HG03039 (cell line): ENCODE data around the gene PROP1.
"Not testable (repeated sequence)": the region's sequence is repeated elsewhere in the genome, so short reads cannot be mapped to it uniquely, and the experiment has no call there.

Experiments used
- ATAC-seq: cut with Tn5 transposase; IDR thresholded peaks from one replicate; pipeline ENCODE4 v1.9.1; 2021; ENCODE audit warnings: mild to moderate bottlenecking, moderate library complexity; ENCODE audit not compliant: unreplicated experiment

The PROP1 gene

DNA sequence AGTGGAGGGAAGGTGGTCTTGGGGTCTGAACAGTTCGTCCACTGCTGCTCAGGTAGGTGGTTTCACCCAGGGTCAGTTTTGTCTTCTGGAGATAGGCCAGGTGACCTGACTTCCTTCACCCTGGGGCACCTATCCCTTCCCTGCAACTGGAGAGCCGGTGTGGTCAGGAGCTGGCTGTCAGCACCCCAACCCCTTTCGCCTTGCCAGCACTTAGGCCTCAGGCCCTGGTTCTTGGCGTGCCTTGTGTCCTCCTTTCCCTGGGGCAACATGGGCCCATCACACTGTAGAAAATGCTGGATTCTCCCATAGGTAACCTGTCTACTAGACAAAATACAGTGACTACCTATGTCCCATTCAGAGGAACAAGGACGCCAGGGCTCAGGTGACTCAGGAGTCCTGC lies 13.1 kb downstream of the PROP1 start:
- no peak for ATAC-seq

GRCh38 chr5:177982072-177982727 lies 13.8 kb downstream of the PROP1 start:
- no peak for ATAC-seq

- ATAC-seq: no peak
Observed at GRCh38 chr5:177981296-177982071, 14.6 kb downstream of the PROP1 start.

GRCh38 chr5:177980743-177981151 lies 15.3 kb downstream of the PROP1 start:
- ATAC-seq: no peak

DNA sequence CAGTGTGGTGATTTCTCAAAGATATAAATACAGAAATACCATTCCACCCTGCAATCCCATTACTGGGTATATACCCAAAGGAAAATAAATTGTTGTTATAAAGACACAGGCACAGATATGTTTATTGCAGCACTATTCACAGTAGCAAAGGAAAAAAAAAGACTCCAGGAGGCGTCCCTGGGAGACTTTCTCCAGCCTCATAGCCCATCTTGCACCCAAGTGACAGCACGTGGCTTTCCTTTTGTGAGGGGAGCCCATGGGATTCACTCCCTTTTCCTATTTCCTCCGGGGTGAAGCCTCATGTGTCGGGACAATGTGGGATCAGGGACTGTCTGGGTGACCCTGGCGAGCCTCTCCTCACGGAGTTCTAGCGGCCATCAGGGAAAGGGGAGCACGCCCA lies 18.4 kb downstream of the PROP1 start:
- ATAC-seq: not testable (repeated sequence)

GRCh38 chr5:177973066-177973635 lies 22.9 kb downstream of the PROP1 start:
- no peak for ATAC-seq

DNA sequence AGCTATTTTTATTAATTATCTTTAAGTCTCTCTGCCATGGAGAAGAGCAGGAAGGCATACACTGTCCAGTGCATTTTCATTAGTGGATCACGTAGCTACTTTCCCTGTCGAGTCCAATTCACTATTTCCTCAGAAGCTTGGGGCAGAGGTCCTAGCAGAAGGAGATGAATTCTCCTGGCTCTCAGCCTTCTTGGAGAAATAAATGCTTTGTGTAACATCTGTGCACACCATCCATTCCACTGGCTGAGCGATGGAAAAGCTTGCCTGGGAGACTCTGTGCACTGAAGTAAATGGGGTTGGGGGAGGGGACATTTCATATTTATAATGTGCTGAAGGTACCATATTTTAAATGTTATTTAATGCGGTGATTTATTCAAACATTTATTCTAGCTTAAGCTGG lies 23.4 kb downstream of the PROP1 start:
- no peak for ATAC-seq

- not testable (repeated sequence) for ATAC-seq
Observed at GRCh38 chr5:177972014-177972413, 24.0 kb downstream of the PROP1 start.

GRCh38 chr5:177968661-177969211 lies 27.3 kb downstream of the PROP1 start:
- ATAC-seq: no peak

- ATAC-seq: no peak
Observed at GRCh38 chr5:177967221-177967887, 28.7 kb downstream of the PROP1 start.

- ATAC-seq: no peak
Observed at GRCh38 chr5:177966839-177967166, 29.2 kb downstream of the PROP1 start.

DNA sequence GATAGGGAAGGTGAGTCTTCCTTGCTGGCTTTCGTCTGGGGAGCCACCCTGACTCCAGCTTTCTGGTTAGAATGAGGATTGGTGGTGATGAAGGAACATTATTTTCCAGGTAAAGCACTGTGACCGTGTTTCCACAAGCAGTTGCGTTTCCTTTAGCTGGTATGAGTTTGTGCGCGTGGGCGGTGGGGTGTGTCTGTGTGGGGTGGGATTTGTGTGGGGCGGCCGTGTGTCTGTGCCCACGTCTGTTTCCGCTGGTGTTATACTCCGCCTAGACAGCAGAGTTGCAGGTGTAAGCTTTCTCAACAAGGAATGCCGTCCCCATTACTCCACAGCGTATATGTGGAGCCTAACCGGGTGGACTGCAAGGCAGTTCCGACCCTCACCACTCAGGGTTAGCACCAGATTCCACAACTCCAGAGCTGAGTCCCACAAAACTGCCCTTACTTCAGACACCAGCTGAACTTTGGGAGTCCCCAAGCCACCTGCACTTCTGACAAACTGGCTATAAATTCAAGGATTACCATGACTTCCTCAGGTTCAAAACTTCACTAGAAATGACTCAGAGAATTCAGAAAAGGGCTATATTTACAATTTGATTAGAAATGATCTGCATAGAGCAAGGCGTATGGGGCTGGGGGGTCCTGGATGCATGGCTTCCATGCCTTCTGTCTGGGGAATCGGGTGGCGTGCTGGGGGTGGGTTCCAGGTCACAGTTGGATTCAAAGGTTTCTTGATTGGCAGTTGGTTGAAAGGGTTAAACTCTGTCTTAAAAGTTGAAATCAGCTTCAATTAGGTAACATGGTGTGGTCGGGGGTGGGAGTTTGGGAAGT lies 29.8 kb downstream of the PROP1 start:
- ATAC-seq: no peak

- ATAC-seq: no peak
Observed at GRCh38 chr5:177964471-177964870, 31.6 kb downstream of the PROP1 start.

DNA sequence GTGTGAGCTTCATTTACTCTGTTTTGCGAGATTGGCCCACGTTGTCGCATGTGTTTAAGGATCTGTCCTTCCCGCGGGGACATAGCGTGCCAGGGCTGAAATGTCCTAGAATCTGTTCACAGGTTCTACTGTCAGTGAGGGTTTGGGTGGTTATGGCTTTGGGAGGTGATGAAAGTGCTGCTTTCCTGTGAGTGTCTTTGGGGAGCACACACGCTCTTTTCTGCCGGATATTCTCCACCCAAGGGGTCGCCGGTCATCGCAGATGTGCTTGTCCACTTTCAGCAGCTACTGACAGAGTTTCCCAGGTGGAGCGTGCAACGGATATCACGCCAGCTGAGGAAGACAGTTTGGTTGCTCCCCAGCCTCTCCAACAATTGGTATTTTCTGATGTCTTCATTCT lies 32.1 kb downstream of the PROP1 start:
- no peak for ATAC-seq

GRCh38 chr5:177959315-177959714 lies 36.7 kb downstream of the PROP1 start:
- no peak for ATAC-seq

GRCh38 chr5:177958696-177959095 lies 37.3 kb downstream of the PROP1 start:
- no peak for ATAC-seq

DNA sequence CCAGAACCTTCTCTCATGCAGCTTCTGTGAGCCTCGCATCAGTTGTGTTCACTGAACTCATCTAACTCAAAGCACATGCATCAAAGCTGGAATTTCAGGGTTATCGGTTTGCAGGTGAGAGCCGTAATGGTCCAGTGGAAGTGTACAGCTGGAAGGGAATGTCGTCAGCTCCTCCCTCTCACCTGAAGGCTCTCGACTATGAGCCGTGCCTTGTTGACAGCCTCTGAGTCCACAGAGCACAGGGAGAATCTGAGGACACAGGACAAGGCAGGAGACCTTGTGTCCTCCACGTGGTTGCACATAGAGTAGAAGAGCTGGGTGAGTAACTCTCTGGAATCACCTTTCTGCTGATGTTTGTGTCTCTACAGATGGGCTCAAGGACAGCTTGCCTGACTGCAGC lies 38.8 kb downstream of the PROP1 start:
- no peak for ATAC-seq

DNA sequence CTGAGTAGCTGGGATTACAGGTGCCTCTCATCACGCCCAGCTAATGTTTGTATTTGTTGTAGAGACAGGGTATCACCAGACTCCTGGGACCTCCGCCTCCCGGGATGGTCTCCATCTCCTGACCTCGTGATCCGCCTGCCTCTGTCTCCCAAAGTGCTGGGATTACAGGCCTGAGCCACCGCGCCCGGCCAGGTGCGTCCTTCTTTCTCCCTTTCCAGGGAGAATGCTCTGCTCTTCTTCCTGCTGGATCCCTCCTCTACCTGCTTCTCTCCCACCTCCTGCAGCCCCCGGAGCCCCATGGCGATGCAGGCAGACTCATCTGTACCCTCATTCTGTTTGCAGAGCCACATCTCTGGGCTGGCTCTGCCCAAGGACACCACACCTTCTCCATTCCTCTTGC lies 42.9 kb downstream of the PROP1 start:
- ATAC-seq: not testable (repeated sequence)

- ATAC-seq: not testable (repeated sequence)
Observed at GRCh38 chr5:177949656-177950055, 46.4 kb downstream of the PROP1 start.

- peak; percentile 46 for ATAC-seq
Observed at GRCh38 chr5:177949065-177949464, 47.0 kb downstream of the PROP1 start.

DNA sequence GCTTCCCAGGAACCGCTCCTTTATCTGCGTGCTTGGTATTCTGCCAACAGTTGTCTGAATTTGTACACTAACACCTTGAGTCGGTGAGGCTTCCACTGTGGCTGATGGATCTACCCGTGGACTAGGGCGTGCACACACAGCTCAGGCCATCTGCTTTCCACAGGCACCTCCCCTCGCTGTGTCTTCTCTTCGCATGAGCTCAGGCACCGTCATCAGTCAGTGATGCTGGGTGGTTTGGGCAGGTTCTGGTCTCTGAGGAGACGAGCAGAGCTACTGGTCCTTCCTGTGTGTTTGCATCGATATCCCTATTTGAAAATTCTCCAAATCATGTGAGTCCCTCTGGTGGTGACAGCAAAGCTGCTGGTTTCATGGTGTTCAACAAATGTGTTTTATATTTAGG lies 48.1 kb downstream of the PROP1 start:
- not testable (repeated sequence) for ATAC-seq
